NCI-H524 (cell line): ENCODE results near the gene RABIF.

Source experiments
- DNase-seq, 2 experiments: peaks; one replicate each; lab custom pipeline; 2025; lab: John Stamatoyannopoulos, UW

RABIF gene

DNA sequence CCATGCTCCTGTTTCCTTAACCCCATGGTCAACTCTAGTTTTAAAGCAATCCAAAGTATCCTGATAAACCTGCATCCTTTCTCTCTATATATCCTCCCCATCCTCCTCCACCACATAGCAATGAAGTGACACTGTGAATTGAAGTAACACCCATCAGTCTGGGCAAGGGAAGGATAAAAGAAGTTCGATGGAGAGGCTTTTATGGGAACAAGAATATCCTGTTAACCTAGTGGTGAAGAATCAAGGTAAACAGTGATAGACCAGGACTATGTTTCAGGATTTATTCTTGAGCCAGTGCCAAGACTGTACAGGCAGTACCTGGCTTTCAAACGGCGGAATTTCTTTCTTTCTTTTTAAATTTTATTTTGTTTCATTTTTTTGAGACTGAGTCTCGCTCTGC is 17.6 kb downstream of the RABIF start:
- no peak for DNase-seq

DNA sequence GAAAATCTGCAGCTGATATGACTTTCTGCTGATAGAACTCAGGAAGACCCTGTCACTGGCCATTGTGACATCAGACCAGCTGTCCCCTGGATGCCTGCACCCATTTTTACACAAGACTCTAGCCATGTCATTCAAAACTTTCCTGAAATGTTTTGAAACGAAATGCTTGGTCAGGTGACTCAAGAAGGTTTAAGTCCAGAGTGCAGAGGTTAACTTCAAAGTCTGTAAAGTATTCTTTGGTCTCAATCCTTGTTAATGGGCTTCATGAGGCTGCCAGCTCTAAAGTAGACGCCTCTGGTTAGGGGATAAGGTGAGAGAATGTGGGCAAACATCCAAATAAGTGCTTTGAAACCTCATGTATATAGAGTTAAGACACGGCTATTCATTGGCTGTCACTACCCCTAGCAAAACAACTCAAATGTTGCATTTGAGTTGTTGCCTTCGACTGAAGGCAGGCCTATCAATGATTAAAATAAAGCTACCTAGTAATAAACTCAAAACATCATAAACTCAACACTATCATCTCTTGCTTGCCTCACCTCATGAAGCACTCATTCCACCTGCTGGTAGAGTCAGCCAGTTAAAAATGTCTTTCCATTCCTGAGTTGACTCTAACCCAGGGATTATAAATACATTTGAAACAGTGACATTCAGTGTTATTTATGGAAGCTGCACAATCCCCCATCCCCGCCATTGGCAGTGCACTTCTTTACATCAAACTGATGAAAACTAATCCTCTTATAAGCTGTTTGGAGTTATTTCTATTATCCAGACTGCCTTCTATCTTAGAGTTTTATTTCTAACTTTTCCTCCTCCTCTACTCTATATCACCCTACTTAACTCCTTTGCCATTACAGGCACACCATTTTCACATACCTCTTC is 26.0 kb downstream of the RABIF start:
- no peak for DNase-seq

DNA sequence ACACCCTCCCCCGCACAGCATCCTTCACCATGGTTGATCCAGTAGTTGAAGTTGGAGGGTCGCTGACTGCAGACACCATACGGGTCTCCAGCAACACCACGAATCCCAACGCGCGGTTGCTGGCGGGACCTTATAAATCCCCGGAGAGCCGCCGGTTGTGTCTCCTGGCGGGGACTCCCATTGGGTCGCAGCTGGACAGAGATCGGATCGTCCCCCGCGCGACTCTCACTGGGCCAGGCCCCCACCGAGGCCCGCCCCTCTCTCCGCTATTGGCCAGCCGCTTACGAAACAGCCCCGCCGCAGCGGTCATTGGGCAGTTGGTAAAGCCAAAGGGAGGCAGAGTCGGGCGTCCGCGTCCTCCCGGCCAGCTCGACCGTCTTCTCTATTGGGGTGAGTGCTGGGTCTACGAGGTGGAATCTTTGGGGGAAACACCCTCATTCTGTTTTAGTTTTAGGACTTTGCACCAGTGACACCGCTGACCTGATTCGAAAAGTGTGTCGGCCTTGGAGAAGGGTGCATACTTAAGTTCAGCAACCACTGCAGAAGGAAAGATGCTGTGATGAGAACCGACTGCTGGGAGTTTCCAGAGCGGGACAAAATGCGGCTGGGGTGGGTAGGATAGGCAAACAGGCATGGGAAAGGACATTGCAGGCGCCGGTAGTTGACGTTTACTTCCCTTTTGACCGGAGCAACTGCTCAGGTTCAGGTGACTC is 27.4 kb downstream of the RABIF start:
- DNase-seq = peak; percentile 83 to 92

DNA sequence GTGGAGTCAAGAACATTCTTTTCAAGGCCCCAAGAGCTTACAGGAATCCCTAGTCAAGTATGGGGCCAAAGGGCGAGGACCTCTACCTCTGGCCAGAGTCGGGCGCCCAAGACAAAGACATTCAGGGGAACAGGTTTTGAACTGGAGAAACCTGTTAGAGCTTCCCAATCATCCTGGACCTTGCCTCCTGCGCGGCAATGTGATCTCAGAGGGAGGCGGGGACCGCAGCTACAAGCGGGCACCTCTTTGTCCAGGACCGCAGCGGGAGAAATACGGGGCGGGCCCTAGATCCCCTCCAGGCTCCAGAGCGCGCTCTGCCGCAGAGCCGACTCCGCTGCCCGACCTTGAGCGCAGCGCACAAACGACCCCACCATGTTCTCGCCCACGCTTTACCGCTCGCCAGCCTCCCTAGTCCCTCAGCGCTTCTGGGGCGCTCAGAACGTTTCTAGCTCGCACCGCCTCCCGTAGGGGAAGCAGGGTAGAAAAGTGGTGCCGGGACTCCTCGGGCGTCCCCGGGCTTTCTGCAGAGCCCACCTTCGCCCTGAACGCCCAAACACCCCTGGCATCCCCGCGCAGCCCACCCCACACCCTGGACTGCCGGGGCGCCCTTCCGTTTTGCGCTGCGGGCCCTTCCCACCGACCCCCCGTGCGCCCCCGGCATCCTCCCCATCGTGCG is 28.1 kb downstream of the RABIF start:
- DNase-seq = peak in 1 of 2 experiments; percentile 43

DNA sequence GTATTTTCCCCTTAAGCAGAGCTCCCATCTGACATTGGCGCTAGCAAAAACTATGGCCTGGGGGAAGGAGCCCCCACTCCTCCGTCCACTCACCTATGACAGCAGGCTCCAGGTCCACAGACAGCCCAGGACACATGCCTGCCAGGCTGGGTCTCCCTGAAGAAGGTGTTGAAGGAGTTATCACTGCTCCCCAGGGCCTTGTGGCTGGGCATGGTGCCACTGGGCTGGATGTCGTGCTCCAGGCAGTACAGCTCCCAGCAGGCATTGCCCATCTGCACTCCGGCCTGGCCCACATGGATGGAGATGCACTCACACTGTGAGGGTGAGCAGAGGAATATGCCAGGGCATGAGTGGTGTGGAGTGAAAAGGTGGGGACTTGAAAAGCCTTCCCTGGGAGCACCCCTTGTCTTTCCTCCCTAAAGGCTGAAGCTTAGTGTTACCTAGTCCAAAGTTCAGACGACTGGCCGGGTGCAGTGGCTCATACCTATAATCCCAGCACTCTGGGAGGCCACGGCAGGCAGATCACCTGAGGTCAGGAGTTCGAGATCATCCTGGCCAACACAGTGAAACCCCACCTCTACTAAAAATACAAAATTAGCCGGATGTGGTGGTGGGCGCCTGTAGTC is 30.0 kb downstream of the RABIF start:
- no peak for DNase-seq

DNA sequence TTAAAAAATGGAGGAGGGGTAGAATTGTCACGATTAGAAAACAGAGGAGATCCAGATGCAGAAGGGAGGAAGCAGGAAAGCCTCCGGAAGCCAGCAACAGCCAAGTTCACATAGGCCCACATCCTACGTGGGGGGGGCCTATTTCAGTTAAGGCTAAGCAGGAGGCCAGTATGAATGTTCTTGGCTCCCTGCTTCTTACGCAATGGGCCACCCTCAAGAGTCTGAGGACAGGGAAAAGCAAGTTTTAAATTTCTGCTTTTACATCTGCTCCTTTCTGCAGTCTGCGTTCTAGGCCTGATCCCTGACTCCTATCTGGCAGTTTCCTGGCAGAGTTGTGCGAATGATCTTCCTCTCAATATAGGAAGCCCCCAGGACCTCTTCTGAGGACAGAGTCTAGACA is 30.6 kb downstream of the RABIF start:
- DNase-seq = no peak

DNA sequence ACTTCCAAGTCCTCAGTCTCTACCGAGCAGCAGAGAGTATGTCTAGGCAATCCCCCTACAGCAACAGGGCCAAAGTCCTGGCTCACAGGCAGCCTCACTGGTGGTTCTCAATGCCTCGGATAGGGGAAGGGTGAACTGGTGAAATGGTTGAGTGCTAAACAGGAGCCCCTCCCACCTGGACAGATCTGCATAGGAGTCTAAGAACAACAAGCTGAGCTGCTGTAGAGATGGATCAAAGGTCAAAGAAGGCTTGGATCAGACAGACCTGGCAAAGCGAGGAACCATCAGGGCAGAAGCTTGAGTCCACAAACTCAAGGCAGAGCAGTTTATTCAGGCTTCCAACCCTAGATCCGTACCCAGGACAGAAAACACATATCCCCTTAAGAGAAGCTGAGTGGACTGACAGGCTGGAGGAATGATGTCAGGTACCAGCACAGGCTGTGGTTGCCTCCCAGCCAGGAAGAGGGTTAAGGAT is 31.8 kb downstream of the RABIF start:
- DNase-seq = no peak

DNA sequence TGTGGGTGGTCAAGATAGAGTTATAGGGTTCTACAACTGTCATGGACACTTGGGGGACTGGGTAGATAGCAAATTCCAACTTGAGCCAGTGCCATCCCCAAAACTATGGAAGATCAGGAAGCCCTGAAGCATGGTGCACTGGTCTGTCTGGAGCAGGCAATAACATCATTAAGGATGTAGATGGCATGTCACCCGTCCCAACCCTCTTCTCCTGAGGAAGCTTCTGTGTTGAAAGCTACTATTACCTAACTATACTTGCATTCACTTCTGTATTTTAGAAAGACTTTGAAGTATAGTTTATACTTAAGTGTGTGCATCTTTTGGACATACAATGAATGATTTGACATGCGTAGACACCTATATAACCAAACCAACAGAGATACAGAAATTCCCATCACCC is 32.9 kb downstream of the RABIF start:
- DNase-seq = no peak

DNA sequence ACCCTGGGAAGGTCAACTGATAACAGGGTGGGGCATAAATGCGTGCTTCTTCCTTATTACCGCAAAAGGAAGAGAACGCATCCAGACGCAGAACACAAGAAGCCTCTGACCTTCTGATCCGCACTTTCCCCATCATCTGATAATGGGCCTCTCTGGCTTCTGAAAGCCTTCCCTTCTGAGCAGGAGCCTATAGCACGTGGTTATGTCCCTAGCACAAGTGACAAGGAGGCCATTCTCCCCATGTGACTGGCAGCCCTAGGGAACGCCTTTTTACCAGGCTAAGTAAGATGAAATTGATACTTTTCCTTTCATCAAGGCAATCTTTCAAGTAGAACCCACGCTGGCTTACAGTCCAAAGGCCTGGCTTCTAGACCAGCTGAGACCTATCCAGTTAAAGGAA is 34.2 kb downstream of the RABIF start:
- DNase-seq = no peak

DNA sequence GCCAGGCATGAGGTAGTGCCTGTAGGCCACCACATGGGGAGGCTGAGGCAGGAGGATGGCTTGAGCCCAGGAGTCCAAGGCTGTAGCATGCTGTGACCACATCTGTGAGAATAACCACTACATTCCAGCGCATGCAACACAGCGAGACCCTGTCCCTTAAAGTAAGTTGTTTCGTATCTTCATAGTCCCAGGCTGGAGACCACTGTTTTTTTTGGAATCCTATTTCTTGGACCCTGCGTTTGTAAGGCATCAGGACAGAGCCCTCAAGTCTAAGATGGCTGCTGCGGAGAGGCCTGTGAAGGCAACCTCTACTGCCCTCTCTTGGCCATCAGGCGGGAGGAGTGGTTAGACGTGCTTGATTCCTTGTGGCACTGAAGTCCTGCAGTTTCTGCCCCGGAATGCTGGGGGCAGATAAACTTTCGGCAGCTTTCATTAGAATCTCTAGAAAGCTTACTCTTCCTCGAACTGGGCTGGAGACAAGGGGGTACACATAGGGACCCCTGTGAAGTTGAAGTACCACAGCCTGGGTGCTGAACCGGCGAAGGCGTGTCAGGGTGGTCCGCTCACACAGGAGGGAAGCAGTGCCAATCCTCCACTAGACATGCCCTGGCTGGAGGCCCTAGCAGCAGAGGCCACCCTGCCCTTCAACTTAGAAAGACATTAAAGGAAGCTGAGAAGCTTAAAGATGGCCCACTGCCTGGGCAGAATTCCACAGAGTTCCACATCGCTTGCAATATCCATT is 36.6 kb downstream of the RABIF start:
- peak; percentile 9 to 50 for DNase-seq

DNA sequence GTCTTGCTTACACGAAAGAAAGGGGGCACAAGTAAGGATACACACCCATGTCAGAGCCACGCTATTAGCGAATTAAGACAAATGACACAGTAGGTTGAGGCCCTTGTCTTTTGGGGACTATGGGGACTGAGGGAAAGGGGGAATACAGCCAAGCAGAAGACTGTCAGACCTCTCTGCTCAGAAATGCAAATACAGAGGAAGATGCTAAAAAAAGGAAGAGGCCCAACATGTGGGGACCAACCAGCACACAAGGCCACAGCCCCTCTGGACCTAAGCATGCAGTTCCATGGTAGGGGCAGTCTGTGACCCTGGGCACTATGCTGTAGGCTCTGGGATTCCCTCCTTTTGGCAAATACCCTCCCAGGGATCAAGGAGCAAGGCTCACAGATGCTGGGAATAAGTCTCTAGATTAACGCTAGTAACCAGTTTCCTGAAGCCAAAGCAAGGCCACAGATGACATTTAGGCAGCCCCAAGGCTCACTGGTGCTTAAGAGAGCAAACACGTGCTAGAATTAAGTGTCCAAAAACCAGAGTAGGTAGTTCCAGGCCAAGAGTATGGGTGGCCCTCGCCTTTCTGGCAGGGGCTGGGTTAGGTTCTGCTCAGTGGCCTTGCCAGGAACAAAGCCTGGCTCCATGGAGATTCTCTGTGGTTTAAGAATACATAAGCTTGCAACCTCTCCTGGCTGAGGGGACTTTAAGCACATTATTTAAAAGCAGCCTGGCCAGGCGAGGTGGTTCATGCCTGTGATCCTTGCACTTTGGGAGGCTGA is 38.2 kb downstream of the RABIF start:
- DNase-seq = no peak

DNA sequence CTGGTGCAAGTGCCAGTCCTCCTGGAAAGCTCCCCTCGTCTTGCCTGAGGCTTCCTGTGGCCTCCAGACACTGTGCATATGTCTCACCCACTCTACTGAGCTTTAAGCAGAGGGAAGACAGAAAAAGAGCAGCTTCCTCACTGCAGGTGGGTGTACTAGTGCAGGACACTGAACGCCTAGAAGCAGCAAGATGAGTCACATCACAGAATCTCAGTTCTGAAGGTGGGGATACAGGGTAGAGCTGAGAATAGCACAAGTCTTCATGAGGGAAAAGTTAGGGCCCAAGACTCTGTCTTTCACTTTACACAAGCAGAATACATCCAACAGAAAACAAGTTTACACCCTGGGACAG is 40.8 kb downstream of the RABIF start:
- DNase-seq = no peak

DNA sequence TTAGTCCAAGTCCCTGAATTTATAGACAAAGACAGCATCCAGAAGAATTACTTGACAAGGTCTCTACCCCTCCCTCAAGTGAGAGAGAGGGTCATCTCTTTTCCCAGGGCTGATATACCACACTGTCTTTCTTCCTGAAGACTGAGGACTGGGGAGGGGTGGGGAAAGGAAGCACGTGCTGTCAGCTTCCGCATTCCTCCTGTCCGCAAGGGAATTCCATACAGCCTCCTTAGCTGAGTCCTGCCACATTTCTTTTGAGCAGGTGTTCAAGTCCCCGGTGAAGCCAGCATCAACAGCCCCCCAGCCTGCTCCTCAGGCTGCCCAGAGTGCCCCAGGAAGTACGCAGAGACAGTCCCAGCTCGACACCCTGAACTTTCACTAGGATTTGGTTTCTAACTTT is 44.0 kb downstream of the RABIF start:
- no peak for DNase-seq

DNA sequence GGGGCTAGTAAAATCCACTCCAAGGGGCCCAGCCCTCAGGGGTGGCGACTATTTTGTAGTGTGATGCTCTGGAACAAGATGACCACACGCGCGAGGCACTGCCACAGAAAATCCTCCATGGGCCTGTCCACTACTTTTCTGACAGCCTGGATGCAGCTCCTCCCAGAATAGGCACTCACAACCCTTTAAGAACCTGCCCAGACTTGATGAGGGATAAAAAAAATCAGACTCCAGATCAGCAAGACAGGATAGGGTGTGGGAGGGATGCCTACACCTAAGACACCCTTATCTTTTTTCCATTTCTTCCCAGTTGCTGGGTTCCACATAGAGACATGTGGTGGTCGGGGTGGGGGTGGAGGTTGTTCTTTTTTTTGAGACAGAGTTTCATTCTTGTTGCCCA is 44.7 kb downstream of the RABIF start:
- DNase-seq = no peak

DNA sequence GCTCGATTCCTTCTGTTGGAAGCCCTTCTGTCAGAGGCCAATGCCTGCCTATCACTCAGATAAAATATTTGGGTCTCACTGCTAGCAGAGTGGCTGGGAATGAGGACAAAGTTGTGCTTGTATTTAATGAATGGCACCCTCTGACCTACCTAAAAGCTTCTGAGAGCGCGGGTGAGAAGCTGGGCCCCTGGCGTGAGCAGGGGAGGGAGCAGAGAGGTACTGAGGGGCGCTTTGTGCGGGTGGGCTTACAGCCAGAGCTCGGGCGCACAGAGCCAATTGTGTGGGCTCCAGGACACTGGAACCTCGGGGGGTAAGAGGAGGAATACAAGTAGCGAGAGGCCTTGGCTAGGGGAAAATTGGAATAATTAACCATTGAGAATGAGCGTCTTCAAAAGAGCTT is 45.9 kb downstream of the RABIF start:
- no peak for DNase-seq

DNA sequence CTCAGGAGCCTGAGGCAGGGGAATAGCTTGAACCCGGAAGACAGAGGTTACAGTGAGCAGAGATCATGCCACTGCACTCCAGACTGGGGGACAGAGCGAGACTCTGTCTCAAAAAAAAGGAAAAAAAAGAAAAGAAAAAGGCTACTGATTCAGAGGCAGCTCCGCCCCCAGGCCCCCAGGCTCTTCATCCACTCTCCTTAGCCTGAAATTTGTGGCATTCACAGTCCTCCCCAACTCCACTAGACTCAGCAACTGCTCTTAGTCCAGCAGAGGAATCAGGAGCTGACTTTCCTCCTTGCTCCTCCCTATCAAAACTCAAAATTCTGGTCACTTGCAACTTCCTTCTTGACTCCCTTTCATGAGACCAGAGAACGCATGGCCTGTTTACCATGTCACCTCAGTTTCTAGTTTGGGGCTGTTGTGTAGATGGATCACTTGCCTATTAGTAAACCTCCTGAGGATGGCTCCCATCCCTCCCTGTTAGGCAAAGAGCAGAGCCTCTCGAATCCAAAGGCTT is 51.1 kb downstream of the RABIF start:
- DNase-seq = no peak

DNA sequence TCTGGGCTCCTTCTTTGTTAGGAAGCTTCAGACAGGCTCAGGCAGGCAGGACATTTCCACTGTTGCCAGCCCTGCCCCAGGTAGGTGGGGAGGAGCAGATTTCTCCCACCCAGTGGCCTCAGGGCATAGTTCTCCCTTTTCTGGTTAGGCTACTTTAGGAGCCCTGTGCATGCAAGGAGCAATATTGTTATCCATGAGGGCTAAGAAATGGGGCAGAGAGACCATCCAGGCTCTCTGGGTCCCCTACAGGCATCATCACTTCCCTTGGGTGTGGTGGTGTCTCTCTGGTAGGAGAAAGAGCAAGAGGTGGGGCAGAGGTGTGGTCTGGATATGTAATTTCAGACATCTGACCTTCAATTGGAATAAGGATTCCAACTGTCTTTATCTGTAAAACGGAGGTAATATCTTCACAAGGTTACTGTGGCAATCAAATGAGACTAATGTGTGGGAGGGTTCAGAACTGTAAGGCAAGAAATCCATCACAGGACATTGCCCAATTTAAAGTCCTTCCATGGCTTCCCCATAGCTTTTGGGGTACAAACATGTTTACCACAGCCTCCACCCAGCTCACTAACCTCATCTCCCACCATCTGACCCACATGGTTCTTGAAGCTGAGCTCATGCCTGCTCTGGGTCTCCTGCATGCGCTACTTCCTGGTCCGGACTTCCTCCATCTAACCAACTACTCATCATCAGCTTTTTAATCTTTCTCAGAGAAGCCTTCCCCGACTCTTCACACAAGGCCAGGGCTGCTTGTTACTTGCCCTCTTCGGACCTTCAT is 52.1 kb downstream of the RABIF start:
- DNase-seq = no peak

DNA sequence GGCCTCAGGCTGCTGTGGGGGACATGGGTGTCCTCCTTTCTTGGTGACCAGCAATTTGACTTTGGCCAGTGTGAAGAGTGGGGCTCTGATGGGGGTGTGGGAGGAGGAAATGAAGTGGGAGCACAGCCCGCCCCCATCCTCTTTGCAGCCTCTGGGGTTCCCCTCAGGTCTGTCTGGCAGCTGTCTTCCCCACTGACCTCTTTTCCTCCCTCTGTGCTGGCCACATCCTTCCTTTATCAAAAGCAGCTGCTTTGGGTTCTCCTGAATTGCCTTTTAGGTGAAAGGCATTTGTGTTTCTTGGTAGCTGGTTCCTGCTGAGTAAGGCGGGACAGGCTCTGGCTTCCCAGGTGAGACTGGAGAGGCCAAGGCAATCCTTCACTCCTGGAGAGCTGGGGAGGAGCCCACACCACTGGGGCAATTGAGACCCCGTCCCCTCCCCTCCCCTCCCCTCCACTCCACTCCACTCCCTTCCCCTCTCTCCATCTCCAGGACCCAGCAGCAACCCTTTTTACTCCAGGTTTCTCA is 53.3 kb downstream of the RABIF start:
- DNase-seq = no peak

DNA sequence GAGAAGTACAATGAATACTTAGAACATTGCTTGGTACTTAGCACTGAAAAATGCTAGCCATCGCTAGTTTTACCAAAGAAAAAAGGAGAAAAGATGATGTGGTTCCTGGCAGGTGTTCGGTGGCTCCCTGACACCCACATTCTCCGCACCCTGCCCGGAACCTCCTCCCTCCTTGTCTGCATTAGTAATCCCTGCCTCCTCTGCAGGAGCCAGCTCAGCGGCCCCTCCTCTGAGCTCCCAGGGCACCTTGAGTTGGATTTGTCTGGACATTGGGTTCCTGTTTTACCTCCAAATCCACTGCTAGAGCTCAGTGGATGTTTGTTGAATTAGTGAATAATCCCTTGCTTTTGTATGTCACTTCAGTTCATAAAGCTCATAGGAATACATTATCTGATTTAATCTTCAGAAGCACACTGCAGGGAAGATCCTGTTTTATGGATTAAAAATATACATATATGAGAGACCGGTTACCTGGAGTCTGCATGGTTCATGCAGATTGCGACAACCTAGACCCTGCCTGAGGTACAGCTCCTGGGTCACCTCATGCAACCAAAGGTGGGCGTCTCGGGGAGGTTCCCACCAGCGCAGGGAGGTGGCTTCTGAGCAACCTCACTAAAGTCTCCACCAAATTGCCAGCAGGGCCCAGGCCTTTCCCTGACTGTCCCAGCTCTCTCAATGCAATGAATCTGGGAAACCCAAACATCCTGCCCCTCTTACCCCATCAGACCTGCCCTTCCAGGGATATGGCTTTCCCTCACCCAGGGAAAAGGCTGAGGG is 54.0 kb downstream of the RABIF start:
- DNase-seq = no peak
